Measurements from ENCODE around the gene SMS.

DNA sequence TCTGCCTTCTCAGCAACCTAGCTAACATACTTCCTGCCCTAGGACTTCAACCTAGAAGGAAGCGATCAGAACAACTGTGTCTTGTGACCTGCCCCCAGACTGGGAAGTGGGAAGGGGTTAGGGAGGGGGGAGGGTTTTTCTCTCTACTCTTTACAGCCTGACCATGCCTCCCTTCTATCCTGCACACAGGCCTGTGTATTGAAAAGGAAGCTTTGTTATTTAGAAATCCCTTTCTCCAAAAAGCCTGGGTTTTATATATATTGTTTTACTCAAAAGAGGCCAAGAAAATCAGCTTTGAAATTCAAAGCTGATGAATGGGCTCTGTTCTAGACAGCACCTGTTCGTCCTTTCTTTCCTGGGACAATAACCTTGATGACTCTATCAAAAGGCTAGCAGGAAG lies 35.2 kb upstream of the SMS start:
- TF ChIP-seq, protein P1, sequence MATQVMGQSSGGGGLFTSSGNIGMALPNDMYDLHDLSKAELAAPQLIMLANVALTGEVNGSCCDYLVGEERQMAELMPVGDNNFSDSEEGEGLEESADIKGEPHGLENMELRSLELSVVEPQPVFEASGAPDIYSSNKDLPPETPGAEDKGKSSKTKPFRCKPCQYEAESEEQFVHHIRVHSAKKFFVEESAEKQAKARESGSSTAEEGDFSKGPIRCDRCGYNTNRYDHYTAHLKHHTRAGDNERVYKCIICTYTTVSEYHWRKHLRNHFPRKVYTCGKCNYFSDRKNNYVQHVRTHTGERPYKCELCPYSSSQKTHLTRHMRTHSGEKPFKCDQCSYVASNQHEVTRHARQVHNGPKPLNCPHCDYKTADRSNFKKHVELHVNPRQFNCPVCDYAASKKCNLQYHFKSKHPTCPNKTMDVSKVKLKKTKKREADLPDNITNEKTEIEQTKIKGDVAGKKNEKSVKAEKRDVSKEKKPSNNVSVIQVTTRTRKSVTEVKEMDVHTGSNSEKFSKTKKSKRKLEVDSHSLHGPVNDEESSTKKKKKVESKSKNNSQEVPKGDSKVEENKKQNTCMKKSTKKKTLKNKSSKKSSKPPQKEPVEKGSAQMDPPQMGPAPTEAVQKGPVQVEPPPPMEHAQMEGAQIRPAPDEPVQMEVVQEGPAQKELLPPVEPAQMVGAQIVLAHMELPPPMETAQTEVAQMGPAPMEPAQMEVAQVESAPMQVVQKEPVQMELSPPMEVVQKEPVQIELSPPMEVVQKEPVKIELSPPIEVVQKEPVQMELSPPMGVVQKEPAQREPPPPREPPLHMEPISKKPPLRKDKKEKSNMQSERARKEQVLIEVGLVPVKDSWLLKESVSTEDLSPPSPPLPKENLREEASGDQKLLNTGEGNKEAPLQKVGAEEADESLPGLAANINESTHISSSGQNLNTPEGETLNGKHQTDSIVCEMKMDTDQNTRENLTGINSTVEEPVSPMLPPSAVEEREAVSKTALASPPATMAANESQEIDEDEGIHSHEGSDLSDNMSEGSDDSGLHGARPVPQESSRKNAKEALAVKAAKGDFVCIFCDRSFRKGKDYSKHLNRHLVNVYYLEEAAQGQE (IDR thresholded peaks at IDR 0.05; ENCODE audit: insufficient read depth in 1 of 2, low read depth in 2 of 2, low read length in 1 of 2) = no peak
- TF ChIP-seq POLR2AphosphoS5 (IDR thresholded peaks at IDR 0.05; ENCODE audit: low read depth, low read length) = no peak
